NCI-H146 (cell line): ENCODE results near the gene BATF2.
"Not testable (repeated sequence)": the region's sequence is repeated elsewhere in the genome, so short reads cannot be mapped to it uniquely, and the experiment has no call there.

Source experiments
- DNase-seq: peaks from one replicate; lab custom pipeline; 2025; lab: John Stamatoyannopoulos, UW

The BATF2 gene

DNA sequence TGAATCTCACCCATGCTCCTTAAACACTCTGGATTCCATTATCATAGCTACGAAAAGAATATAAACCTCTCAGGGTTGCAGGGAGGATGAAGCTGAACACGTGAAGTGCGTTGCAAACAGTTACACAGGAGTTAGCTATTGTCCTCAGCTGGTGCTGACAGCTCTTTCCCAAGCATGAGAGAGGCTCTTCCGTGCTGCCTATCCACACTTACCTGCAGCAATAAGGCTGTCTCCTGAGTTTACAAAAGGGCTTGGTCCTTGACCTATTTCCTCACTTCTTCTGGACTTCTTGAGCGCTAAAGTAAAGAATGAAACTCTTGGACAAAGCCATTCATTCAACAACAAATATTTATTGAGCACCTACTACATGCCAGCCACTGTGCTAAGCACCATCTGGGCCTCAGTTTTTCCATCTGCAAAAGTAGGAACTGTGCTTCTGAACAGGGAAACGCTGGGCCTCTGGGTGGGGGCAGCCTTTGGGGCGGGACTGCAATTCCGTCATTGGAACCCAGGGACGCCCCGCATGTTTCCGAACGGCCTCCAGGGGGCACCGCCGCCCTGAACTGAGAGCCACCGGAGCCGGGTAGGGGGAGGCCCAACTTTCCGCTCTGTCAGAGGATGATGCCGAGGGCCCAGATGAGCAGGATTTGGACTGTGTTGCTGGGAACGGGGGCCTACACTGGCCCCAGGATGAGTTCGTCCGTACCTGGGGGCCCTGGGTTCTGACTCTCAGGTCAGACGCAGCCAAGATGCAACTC, 16.5 kb upstream of the BATF2 start:
- DNase-seq = peak; percentile 84

DNA sequence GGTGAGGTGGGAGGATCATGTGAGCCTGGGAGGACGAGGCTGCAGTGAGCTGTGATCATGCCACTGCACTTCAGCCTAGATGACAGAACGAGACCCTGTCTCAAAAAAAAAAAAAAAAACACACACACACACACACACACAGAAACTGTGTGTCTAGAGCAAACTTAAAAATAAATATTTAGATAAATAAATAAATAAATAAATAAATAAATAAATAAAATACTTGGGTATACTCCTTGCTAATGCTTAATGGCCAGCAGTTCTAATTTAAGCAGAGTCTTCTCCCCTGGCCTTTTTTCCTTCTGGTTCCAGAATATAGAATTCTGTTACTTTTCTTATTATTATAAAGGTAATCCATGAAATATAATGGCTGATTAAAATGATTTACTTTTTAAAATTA, 12.1 kb upstream of the BATF2 start:
- DNase-seq = no peak

DNA sequence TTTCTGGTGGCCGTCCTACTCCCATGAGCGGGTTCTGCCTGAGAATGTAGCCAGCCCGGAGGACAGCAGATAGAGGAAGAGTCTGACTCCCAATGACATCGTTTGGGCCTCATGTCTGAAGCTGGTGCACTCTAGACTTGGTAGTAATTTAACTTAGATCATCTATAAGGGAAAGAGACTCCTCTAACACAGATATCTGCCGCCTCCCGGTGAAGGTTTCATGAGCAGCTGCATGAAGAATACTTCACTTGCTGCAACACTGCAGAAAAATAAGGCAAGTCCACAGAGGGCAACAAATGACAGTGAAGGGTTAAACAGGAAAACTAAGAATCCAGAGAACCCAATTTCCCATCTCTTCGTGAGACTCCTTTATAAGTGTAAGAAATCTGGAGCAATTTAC, 11.2 kb upstream of the BATF2 start:
- DNase-seq = no peak

DNA sequence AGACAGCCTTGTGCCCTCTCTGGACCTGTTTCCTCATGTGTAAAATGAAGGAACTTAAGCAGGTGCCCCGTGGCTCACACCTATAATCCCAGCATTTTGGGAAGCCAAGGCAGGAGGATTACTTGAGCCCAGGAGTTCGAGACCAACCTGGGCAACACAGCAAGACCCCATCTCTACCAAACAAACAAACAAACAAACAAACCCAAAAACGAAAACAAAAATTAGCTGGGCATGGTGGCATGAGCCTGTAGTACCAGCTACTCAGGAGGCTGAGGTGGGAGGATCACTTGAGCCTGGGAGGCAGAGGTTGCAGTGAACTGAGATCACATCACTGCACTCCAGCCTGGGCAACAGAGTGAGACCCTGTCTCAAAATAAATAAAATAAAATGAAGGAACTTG, 7.2 kb upstream of the BATF2 start:
- DNase-seq = not testable (repeated sequence)

DNA sequence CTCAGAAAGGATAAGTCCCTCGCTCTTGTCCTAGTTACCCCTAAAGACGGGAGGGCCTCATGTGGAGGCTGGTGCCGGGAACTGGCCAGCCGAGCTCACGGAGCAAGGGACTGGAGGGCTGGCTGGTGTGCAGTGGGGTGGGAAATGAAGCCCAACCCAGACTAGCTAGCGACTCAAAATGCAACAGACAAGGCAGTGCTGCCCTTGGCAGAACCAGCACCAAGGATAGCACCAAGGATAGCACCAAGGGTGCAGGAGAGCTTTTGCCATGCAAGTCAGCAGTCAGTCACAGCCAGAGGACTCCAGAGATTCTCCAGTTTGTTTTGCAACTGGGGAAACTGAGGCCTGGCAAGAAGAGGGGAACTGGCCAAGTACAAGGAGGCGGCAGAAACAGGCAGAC, 6.5 kb upstream of the BATF2 start:
- no peak for DNase-seq

DNA sequence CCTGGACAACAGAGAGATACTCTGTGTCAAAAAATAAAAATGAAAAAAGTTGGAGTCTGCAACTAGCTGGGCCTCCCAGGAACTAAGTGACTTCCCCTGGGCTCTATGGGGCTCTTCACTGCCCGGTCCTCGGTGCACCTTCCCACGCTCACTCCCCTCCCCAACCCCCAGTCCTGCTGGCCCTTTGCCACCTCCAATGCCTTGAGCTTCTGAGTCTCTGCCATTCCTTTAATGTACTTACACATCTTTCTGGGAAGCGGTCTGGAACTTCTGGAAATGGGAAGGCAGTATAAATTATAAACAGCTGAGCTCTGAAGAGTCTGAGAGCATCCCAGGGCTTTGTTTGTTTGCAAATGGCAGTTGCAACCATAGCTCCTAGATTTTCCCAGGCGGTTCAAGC, 5.9 kb upstream of the BATF2 start:
- DNase-seq = no peak

DNA sequence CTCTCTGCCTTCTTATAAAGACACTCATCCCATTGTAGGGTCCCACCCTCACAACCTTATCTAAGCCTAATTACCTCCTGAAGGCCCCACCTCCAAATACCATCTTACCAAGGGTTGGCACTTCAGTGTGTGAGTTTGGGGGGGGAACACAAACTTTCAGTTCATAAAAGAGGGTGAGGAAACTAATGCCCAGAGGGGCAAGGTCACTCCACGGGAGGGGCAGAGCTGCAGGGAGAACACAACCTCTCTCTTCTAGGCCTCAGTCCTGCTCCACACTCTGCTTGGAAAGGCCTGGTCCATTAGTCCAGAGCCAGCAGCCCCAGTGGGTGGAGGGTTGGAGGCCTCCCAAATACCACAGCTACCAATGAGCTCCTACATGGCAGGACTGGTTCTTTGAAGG, 2.7 kb upstream of the BATF2 start:
- DNase-seq = no peak

DNA sequence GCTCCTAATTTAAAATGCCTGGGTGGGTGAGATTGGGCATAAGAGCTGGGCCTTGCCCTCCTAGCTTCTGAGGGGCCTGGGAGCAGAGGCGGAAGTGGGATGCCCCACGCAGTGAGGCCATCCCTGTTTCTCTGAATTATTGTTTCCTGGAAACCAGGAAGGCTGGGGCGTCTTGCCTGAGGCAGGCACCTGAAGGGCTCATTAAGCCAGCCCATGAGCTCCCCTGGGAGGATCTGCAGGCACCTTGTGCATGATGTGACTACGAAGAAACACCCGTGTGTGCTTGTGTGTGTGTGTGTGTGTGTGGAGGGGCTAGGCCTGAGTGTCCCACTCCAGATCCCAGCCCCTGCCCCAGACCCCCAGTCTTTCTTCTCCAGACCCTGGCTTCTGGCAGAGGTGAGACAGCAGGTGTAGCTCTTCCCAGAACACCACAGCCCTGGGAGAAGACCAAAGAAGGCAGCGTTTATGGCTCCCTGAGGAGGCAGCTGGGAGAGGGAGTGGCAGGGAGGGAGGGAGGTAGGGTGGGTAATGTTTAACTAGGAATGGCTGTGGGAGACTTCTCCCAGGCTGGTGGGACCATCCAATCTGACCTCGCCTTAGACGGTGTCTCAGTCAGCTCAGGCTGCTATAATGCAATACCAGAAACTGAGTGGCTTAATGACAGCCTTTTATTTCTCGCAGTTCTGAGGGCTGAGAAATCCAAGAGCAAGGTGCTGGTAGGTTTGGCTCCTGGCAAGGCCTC, 2.1 kb upstream of the BATF2 start:
- DNase-seq = peak; percentile 38

DNA sequence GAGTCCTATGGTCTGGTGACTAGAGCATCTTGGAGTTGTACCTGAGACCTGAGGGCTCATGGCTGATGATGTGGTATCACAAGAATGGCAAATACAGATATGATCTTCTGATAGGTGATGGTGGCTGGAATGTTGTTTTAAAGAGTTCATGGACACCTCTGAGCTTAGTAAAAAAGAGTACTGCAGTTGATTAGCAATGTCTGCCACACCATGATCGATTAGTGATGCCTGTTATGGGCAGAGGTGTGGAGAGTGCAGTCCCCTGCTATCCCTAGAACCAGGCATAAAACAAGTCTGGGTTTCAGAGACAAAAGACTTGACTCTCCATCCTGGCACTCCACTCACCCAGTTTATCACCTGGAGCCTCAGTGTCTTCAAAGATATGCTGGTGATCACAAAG, 1.4 kb upstream of the BATF2 start:
- no peak for DNase-seq

DNA sequence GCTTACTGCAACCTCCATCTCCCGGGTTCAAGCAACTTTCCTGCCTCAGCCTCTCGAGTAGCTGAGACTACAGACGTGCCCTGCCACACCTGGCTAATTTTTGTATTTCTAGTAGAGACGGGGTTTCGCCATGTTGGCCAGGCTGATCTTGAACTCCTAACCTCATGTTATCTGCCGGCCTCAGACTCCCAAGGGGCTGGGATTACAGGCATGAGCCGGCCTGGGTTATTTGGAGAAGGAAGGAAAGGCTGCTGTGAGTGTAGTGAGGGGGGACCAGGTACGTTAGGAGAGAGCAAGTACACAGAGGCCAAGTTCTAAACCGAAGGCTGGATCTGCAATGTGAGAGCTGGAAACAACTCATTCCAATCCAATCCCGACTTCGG, 453 bp downstream of the BATF2 start:
- DNase-seq = no peak

DNA sequence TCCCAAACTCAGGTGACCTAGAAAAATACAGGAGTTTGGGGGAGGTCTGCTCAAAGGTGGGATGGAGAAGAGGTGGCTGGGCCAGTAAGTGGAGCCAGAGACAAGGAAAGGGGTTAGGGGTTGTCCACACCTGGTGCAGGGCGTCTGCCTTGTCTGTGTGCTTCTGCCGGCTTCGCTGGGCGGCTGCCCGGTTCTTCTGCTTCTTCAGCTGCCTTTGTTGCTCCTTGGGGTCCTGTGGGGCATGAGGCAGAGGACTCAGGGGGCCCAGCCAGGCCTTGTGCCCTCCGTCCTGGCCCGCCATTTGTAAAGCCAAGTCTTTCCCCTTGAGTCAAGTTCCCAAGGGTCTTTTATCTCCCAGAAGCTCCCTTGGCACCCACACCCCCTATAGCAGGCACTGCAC, 2.5 kb downstream of the BATF2 start:
- DNase-seq = no peak

DNA sequence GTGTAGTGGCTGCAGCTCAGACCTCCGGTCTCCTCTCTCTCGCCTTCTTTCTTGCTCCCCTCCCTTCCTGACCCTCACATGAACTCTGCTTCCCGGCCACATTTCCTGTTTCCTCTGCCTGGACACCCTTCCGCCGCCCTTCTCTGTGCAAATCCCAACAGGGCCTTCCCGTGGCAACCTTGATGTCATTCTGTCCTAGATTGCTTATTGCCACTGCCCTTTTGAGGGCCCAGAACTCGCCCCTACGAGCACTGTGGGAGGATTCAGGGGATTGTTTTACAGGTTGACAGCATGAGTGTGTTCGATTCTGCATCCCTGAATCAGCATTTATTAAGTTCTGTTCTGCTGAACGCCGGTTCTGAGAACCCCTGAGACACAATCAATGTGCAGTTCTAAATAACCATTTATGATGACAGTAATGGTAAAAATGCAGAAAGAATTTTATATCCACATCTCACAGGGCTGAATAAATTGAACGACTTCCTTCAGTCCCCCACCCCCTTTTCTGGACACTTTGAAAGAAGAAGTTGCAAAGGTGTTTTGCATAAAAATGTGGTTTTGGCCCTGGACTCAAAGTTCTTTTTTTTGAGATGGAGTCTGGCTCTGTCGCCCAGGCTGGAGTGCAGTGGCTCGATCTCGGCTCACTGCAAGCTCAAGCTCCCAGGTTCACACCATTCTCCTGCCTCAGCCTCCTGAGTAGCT, 6.4 kb downstream of the BATF2 start:
- DNase-seq = no peak

DNA sequence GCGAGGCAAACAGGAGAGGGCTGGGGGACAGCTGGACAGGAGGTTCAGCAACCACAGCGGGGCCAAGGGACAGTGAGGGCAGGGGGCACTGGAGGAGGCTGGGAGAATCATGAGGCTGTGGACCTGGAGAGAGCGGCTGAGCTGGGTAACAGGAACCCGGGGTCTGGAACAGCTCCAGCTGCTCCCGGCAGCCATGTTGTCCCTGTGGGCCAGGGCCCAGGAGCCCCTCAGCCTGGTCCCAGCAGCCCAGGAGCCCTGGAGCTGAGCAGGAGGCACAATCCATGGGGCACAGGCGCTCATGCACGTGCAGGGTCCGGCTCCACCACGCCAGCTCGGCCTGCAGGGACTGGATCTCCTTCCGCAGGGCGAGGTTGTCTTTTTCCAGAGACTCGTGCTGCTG, 7.4 kb downstream of the BATF2 start:
- no peak for DNase-seq

DNA sequence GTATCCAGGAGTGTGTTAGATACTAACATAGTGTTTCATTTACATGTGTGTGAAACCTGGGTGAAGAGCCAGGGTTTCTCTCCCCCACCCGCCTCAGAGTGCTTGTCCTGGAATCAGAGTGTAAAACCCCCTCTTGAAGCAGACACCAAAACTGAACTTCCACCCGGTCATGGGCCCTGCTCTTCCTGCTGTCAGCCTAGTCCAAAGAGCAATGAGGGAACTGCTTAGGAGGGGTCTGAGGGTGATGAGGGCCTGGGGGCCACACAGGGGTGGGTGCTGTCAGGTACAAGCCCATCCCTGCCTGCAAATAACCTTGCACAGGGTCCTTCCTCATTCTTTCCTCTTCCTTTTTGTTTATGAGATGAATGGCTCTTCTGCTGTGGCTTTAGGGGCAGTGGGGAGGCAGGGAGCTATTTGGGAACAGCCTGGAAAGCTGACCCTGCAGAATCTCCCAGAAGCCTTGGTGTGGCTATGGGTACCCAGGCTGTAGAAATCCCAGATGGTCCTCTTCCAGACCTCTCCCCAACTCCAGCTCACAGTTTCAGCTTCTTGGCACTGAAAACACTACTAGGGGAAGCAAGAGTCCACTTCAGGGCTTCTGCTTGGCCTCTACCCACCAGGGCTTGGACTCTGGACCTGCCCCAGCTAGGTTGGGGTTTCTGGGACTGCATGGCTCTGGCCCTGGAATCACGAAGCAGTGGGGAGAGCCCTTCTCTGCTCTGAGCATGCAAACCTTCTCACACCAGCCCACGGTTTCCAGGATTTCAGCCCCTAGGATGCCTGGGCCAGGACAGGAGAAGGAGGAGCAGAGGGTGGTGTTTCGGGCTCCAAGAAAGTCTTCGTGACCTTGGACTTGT, 8.5 kb downstream of the BATF2 start:
- no peak for DNase-seq

DNA sequence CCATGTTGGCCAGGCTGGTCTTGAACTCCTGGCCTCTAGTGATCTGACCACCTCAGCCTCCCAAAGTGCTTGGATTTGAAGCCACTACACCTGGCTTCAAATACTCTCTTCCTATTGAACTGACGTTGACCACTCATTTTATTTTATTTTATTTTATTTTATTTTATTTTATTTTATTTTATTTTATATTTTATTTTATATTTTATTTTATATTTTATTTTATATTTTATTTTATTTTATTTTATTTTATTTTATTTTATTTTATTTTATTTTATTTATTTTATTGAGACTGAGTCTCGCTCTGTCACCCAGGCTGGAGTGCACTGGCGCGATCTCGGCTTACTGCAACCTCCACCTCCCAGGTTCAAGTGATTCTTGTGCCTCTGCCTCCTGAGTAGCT, 13.4 kb downstream of the BATF2 start:
- not testable (repeated sequence) for DNase-seq

DNA sequence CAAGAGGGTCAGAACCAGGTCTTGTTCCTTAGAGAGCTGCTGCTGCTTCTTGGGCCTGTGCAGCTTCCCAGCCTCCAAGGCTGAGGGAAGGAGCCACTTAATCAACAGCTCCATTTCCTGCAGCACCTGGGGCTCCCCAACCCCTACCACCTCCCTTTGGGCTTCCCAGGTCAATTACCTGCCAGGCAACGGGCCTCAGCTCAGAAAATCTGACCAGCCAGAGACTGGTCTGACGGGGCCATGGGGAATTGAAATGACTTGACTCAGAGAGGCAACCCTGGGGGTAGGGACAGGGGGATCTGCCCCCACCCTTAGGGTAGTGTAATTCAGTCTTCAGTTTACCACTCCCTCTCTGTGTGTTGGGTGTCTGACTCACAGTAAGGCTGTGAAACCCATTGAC, 20.1 kb downstream of the BATF2 start:
- no peak for DNase-seq

DNA sequence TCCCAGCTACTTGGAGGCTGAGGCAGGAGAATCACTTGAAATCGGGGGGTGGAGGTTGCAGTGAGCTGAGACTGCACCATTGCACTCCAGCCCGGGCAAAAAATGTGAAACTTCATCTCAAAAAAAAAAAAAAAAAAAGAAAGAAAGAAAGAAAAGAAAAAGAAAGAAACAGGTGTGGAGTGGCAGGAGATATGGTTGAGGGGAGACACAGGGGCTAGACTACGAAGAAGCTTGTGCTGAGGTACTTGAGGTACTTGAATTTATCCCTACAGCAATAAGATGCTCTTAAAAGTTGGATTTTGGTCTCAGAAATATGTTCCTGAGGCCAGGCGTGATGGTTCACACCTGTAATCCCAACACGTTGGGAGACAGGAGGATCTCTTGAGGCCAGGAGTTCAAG, 22.6 kb downstream of the BATF2 start:
- no peak for DNase-seq

DNA sequence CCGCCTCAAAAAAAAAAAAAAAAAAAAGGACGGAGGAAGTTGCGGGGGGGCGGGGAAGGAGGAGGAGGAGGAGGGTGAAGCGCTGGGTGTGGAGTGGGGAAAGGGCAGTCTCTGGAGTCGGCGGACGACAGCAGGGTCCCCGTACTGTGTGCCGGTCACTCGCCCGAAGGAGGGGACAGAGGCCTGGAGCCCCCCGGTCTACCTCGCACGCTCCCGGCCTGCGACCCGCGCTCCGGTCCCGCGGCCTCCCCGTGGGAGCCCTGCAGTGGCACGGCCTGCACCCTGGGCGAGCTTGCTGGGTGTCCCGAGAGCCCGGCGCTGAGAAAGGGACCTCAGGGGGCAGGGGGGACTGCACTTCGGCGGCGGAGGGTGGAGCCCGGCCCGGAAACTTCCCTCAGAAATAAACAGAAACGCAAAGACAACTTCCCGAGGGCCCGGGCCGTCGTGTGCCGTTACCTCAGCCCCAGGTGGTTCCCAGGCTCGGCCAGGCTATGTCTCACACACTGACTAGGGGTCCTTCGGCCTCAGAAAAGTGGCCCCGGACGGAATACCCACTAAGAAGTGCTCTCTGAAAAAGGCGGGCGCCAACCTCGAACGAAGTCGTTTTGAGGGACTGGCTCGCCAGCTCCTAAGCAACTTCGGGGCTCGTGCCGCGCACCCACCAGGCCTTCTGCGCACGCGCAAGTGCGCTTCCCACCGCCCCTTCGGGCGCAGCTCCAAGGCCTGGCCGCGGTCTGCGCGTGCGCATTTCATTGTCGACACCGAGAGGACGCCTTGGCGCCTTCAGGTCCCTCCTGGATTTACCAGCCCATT, 25.1 kb downstream of the BATF2 start, which contains the start of gene MAJIN:
Gene MAJIN, minus strand, starts transcription at position 688 of the 813 bp plus-strand sequence. CDS start 12,703 bp downstream, outside the sequence.
- DNase-seq = no peak

DNA sequence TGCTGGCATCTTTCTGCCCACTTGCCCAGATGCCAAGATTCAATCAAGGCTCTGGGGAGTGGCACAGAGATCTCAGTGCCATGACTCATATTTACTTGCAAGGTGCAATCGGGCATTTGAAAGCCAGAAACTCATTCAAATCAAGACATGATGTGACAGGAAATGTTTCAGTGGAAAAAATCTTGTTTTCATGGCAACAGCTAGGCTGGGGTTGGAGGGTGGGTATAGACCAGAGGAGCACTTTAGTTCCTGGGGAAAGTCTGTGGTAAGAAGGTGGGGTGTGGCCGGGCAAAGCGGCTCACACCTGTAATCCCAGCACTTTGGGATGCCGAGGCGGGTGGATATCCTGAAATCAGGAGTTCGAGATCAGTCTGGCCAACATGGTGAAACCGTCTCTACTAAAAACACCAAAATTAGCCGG, 26.0 kb downstream of the BATF2 start:
- DNase-seq = no peak

DNA sequence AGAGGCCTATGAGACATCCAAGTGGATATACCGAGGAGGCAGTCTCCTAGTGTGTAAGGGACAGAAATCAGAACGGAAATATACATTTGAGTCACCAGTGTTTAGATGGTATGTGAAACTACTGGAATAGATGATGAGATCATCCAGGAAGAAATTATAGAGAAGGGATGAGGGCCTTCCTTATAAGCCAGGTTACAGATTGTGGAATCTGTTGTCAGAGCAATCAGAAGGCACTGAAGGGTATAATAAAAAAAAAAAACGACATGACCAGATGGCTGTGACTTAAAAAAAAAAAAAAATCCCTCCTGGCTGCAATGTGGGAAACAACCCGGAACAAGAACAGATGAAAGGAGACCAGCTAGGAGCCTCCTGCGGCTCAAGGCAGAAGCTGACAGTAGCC, 27.6 kb downstream of the BATF2 start:
- peak; percentile 15 for DNase-seq

DNA sequence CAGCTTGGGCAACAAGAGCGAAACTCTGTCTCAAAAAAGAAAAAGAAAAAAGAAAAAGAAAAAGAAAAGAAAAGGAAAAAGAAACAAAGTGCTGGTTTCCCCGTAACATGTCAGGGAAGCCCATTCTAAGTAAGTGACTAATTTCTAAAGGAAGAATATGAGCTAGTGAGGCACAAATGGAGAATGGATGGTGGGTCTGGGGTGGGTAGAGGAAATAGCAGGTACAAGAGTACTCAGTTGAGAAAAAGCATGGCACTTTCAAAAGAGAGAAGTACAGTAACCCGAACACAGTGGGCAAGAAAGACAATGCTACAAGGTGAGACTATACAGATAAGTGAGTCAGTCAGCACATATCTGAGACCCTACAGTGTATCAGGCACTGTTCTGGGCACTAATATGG, 29.4 kb downstream of the BATF2 start:
- no peak for DNase-seq
